HepG2 (cell line): ENCODE data around the gene COL9A2. TPM values are rescaled to one million over a fixed set of nuclear protein-coding genes. Genes with fewer than 3 reads are reported as not detected.

Experiments used
- ATAC-seq: fragments of 200-7000 bp; cut with Tn5 transposase; 3 replicates; pipeline ENCODE4 v1.9.1; 2020; ENCODE audit warnings: mild to moderate bottlenecking, moderate library complexity
- BruUV-seq: library from RNA; stranded (reverse); fragments of 400-500 nt; replicated peaks from 2 replicates; lab custom pipeline; 2021; lab: Mats Ljungman, UMichigan
- CTCF ChIA-PET: fragments of 300-600 bp; formaldehyde crosslinking; extraction: SDS; loops from one replicate; lab custom pipeline; 2021; ENCODE audit warnings: low total read pairs, inconsistent platforms, low intra/inter-chr PET ratio; lab: Yijun Ruan, JAX
- POLR2A ChIA-PET: fragments of 350-600 bp; sonication (Branson Sonifier 250); formaldehyde crosslinking; loops from one replicate; lab custom pipeline; 2020; ENCODE audit warnings: antibody characterized with exemption, inconsistent platforms; lab: Yijun Ruan, JAX
- DNase-seq: peaks from one replicate; pipeline ENCODE4 v3.0.0-alpha.2; 2015; ENCODE audit warnings: low spot score
- FAIRE-seq: peaks from 3 replicates; lab custom pipeline; 2011; peaks lifted over from hg19 to GRCh38; lab: Jason Lieb, UNC
- H2AFZ ChIP-seq: one replicate; pipeline ENCODE4 v1.6.1; 2011; ENCODE audit warnings: low read length, inconsistent platforms
- H3K27ac ChIP-seq: fragments of 300-600 bp; 3 replicates; pipeline ENCODE4 v1.8.0; 2011; ENCODE audit warnings: mixed run types, mild to moderate bottlenecking, mixed read lengths, low read length, inconsistent platforms; ENCODE audit not compliant: insufficient read depth; ENCODE audit errors: extremely low read length
- H3K27me3 ChIP-seq, 2 experiments: fragments of 200-600 bp in 1 of 2; 2 replicates in 1 of 2; 3 replicates in 1 of 2; pipeline versions ENCODE4 v1.6.0 to v1.8.0; 2011; ENCODE audit warnings: low read length in 2 of 2, mild to moderate bottlenecking in 2 of 2, moderate library complexity in 2 of 2, inconsistent platforms in 1 of 2; ENCODE audit not compliant: insufficient read depth in 2 of 2, control insufficient read depth in 1 of 2
- H3K36me3 ChIP-seq, 2 experiments: fragments of 200-600 bp in 1 of 2; replicated peaks in 1 of 2; 2 replicates in 1 of 2; 3 replicates in 1 of 2; pipeline versions ENCODE4 v1.5.1 to v1.8.0; 2011; ENCODE audit warnings: low read length in 2 of 2, inconsistent platforms in 1 of 2; ENCODE audit not compliant: insufficient read depth in 2 of 2, control insufficient read depth in 1 of 2
- H3K4me1 ChIP-seq: 2 replicates; pipeline ENCODE4 v1.5.1; 2012; ENCODE audit warnings: low read length, inconsistent platforms; ENCODE audit not compliant: insufficient read depth
- H3K4me2 ChIP-seq: 2 replicates; pipeline ENCODE4 v1.6.0; 2011; ENCODE audit warnings: low read depth, low read length, inconsistent platforms
- H3K4me3 ChIP-seq, 3 experiments: fragments of 200-600 bp in 1 of 3; sonication (generic), shearing (Covaris generic) in 1 of 3; replicated peaks in 1 of 3; 2 replicates each; pipeline ENCODE4 v1.5.1; 2011 to 2016; ENCODE audit warnings: low read length in 3 of 3, inconsistent platforms in 2 of 3, low read depth in 2 of 3, mild to moderate bottlenecking in 2 of 3, control low read depth in 1 of 3, mixed read lengths in 1 of 3; ENCODE audit not compliant: insufficient read depth in 1 of 3
- H3K79me2 ChIP-seq: one replicate; pipeline ENCODE4 v1.6.1; 2011; ENCODE audit warnings: low read length, inconsistent platforms; ENCODE audit not compliant: insufficient read depth
- H3K9ac ChIP-seq: 2 replicates; pipeline ENCODE4 v1.6.0; 2011; ENCODE audit warnings: mild to moderate bottlenecking, low read depth, low read length, inconsistent platforms; ENCODE audit not compliant: insufficient read depth
- H3K9me3 ChIP-seq: 2 replicates; pipeline ENCODE4 v1.5.1; 2012; ENCODE audit warnings: mild to moderate bottlenecking, low read length
- H4K20me1 ChIP-seq: 2 replicates; pipeline ENCODE4 v1.6.0; 2011; ENCODE audit warnings: inconsistent platforms, mild to moderate bottlenecking, low read length, moderate library complexity; ENCODE audit not compliant: insufficient read depth
- CEBPB ChIP-seq: IDR thresholded peaks from 2 replicates; pipeline ENCODE4 v1.6.1; 2011; ENCODE audit warnings: low read depth, low read length, improper control_type of control experiment, borderline replicate concordance
- FOXP4 ChIP-seq: sonication (generic); formaldehyde crosslinking; IDR thresholded peaks from 2 replicates; pipeline ENCODE4 v1.4.0; 2020; ENCODE audit warnings: missing genetic modification reagents
- HINFP ChIP-seq: sonication (generic); formaldehyde crosslinking; IDR thresholded peaks from 2 replicates; pipeline ENCODE4 v1.4.0; 2020; ENCODE audit warnings: low read depth, mild to moderate bottlenecking, missing genetic modification reagents
- MBD4 ChIP-seq: IDR thresholded peaks from 2 replicates; pipeline ENCODE4 v1.6.1; 2012; ENCODE audit warnings: low read length, inconsistent platforms, borderline replicate concordance
- RBM22 ChIP-seq: fragments of 200-400 bp; formaldehyde crosslinking; optimal IDR thresholded peaks from 2 replicates; pipeline ENCODE3; 2017; ENCODE audit warnings: mild to moderate bottlenecking, low read length, moderate library complexity
- USF2 ChIP-seq, 2 experiments: sonication (generic) in 1 of 2; formaldehyde crosslinking in 1 of 2; IDR thresholded peaks; 2 replicates each; pipeline versions ENCODE4 v1.5.1 to v1.6.1; 2011 to 2020; ENCODE audit warnings: borderline replicate concordance in 1 of 2, low read depth in 1 of 2, low read length in 1 of 2, mild to moderate bottlenecking in 1 of 2, missing genetic modification reagents in 1 of 2, moderate library complexity in 1 of 2
- ZBTB42 ChIP-seq: sonication (generic); formaldehyde crosslinking; IDR thresholded peaks from 2 replicates; pipeline ENCODE4 v1.5.0; 2020; ENCODE audit warnings: mild to moderate bottlenecking, missing genetic modification reagents
- ZNF280B ChIP-seq: sonication (generic); formaldehyde crosslinking; IDR thresholded peaks from 2 replicates; pipeline ENCODE4 v1.5.0; 2020; ENCODE audit warnings: missing genetic modification reagents, mild to moderate bottlenecking, borderline replicate concordance
- ZNF431 ChIP-seq: sonication (generic); formaldehyde crosslinking; IDR thresholded peaks from 2 replicates; pipeline ENCODE4 v1.9.0; 2022; ENCODE audit warnings: missing genetic modification reagents, low read depth, mild to moderate bottlenecking, borderline replicate concordance
- ZSCAN12 ChIP-seq: sonication (generic); formaldehyde crosslinking; IDR thresholded peaks from 2 replicates; pipeline ENCODE4 v1.9.0; 2021; ENCODE audit warnings: mild to moderate bottlenecking, missing genetic modification reagents
- WGBS: methylation state at CpG from one replicate; pipeline ENCODE4 v1.1.6; 2017; ENCODE audit warnings: low lambda C conversion rate; 5-methylcytosine and 5-hydroxymethylcytosine counted together
- in situ Hi-C: cut with HindIII; loops from 2 replicates; pipeline ENCODE4 v1.10.0; 2017; ENCODE audit warnings: low pct_unique_long_range_greater_than_20kb; ENCODE audit not compliant: extremely low pct_ligation_motif_present
- intact Hi-C: fragments of 100-400 bp; cut with micrococcal nuclease; formaldehyde crosslinking; loops from one replicate; pipeline ENCODE4 v1.10.0; 2022; ENCODE audit not compliant: unreplicated experiment
- polyA plus RNA-seq, 8 experiments: library from polyadenylated mRNA; depleted of rRNA in 3 of 8; stranded (reverse) in 7 of 8; unstranded in 1 of 8; fragments of >200 nt; fragmentation: Illumina TruSeq in 4 of 8; extraction: Trizol in 4 of 8; gene quantifications; 2 replicates each; pipeline versions ENCODE4 v1.2.1 to v1.2.3, GENCODE V29; 2011 to 2016; ENCODE audit warnings: low read depth in 4 of 8, missing spikeins in 1 of 8, mixed read lengths in 1 of 8; ENCODE audit not compliant: insufficient read depth in 1 of 8
- total RNA-seq, 5 experiments: library from RNA; depleted of rRNA; stranded (reverse); fragments of >200 nt; fragmentation: Illumina TruSeq; extraction: Trizol; gene quantifications; 2 replicates each; pipeline ENCODE4 v1.2.3, GENCODE V29; 2016; ENCODE audit warnings: low read depth in 1 of 5

The COL9A2 gene
- total and polyA plus RNA-seq, 2 of the 13 experiments (the other 11 are each of a cell fraction or from before 2014, with no cell fraction given) = 20.2 to 26.9 TPM

GRCh38 chr1:40337443-40337842 lies 20.4 kb upstream of the COL9A2 start (continued):
- no peak for TF ChIP-seq MBD4
- TF ChIP-seq ZSCAN12 (CRISPR knock-in tag) = no peak
- TF ChIP-seq HINFP = no peak
- no peak for TF ChIP-seq ZNF431 (CRISPR knock-in tag)
- no peak for TF ChIP-seq USF2 (IDR thresholded peaks at IDR 0.05; ENCODE audit: low read depth, low read length)
- no peak for TF ChIP-seq USF2 (CRISPR knock-in tag; IDR thresholded peaks at IDR 0.05; ENCODE audit: borderline replicate concordance)
- TF ChIP-seq ZBTB42 (CRISPR knock-in tag) = no peak

GRCh38 chr1:40332695-40333094 lies 15.6 kb upstream of the COL9A2 start:
- ChIA-PET POLR2A (interaction anchor here (0.8 kb wide), 1 partner anchor 18 kb away, joined by 3 read pairs; no protein-coding TSS in a partner anchor), CTCF (no interaction called here)
- DNase-seq (no peak), ATAC-seq (no peak), FAIRE-seq (no peak)
- Histone ChIP-seq H3K4me1 (peaks cover 14% of the 10 kb centered on the region), H3K36me3 (no peaks in the 10 kb centered on the region), H3K9me3 (no peaks in the 10 kb centered on the region), H3K79me2 (no peaks in the 10 kb centered on the region), H3K27me3 (no peaks in the 10 kb centered on the region; a peak in 2 of 5 replicates), H3K27ac (no peak overlapping the region), H4K20me1 (no peaks in the 10 kb centered on the region), H2AFZ (no peak overlapping the region), H3K9ac (no peak overlapping the region), H3K4me3 (no peak overlapping the region), H3K4me2 (no peak overlapping the region)
- WGBS = 37% methylated on average over 1 of the region's 1 CpG
- no TSS peak for BruUV-seq
- intact Hi-C loops (no loop called here), in situ Hi-C loops (no loop called here)
- TF ChIP-seq ZNF280B (CRISPR knock-in tag) (no peak), FOXP4 (CRISPR knock-in tag) (no peak), CEBPB (peak; percentile 57; the same call in 1 of the 2 replicates), RBM22 (no peak)
